HepG2 (cell line): ENCODE measurements around the gene TULP4. TPM values are rescaled to one million over a fixed set of nuclear protein-coding genes. Genes with fewer than 3 reads are reported as not detected.
A peak's percentile ranks its signal among the peaks of the same experiment; 100 is the strongest.

Source experiments
- ATAC-seq: fragments of 200-7000 bp; cut with Tn5 transposase; 3 replicates; pipeline ENCODE4 v1.9.1; 2020; ENCODE audit warnings: mild to moderate bottlenecking, moderate library complexity
- BruUV-seq: library from RNA; stranded (reverse); fragments of 400-500 nt; replicated peaks from 2 replicates; lab custom pipeline; 2021; lab: Mats Ljungman, UMichigan
- CTCF ChIA-PET: fragments of 300-600 bp; formaldehyde crosslinking; extraction: SDS; loops from one replicate; lab custom pipeline; 2021; ENCODE audit warnings: low total read pairs, inconsistent platforms, low intra/inter-chr PET ratio; lab: Yijun Ruan, JAX
- POLR2A ChIA-PET: fragments of 350-600 bp; sonication (Branson Sonifier 250); formaldehyde crosslinking; loops from one replicate; lab custom pipeline; 2020; ENCODE audit warnings: antibody characterized with exemption, inconsistent platforms; lab: Yijun Ruan, JAX
- DNase-seq: peaks from one replicate; pipeline ENCODE4 v3.0.0-alpha.2; 2015; ENCODE audit warnings: low spot score
- FAIRE-seq: peaks from 3 replicates; lab custom pipeline; 2011; peaks lifted over from hg19 to GRCh38; lab: Jason Lieb, UNC
- H2AFZ ChIP-seq: one replicate; pipeline ENCODE4 v1.6.1; 2011; ENCODE audit warnings: low read length, inconsistent platforms
- H3K27ac ChIP-seq: fragments of 300-600 bp; 3 replicates; pipeline ENCODE4 v1.8.0; 2011; ENCODE audit warnings: mixed run types, mild to moderate bottlenecking, mixed read lengths, low read length, inconsistent platforms; ENCODE audit not compliant: insufficient read depth; ENCODE audit errors: extremely low read length
- H3K27me3 ChIP-seq, 2 experiments: fragments of 200-600 bp in 1 of 2; 2 replicates in 1 of 2; 3 replicates in 1 of 2; pipeline versions ENCODE4 v1.6.0 to v1.8.0; 2011; ENCODE audit warnings: low read length in 2 of 2, mild to moderate bottlenecking in 2 of 2, moderate library complexity in 2 of 2, inconsistent platforms in 1 of 2; ENCODE audit not compliant: insufficient read depth in 2 of 2, control insufficient read depth in 1 of 2
- H3K36me3 ChIP-seq, 2 experiments: fragments of 200-600 bp in 1 of 2; replicated peaks in 1 of 2; 2 replicates in 1 of 2; 3 replicates in 1 of 2; pipeline versions ENCODE4 v1.5.1 to v1.8.0; 2011; ENCODE audit warnings: low read length in 2 of 2, inconsistent platforms in 1 of 2; ENCODE audit not compliant: insufficient read depth in 2 of 2, control insufficient read depth in 1 of 2
- H3K4me1 ChIP-seq: 2 replicates; pipeline ENCODE4 v1.5.1; 2012; ENCODE audit warnings: low read length, inconsistent platforms; ENCODE audit not compliant: insufficient read depth
- H3K4me2 ChIP-seq: 2 replicates; pipeline ENCODE4 v1.6.0; 2011; ENCODE audit warnings: low read depth, low read length, inconsistent platforms
- H3K4me3 ChIP-seq, 3 experiments: fragments of 200-600 bp in 1 of 3; sonication (generic), shearing (Covaris generic) in 1 of 3; replicated peaks in 1 of 3; 2 replicates each; pipeline ENCODE4 v1.5.1; 2011 to 2016; ENCODE audit warnings: low read length in 3 of 3, inconsistent platforms in 2 of 3, low read depth in 2 of 3, mild to moderate bottlenecking in 2 of 3, control low read depth in 1 of 3, mixed read lengths in 1 of 3; ENCODE audit not compliant: insufficient read depth in 1 of 3
- H3K79me2 ChIP-seq: one replicate; pipeline ENCODE4 v1.6.1; 2011; ENCODE audit warnings: low read length, inconsistent platforms; ENCODE audit not compliant: insufficient read depth
- H3K9ac ChIP-seq: 2 replicates; pipeline ENCODE4 v1.6.0; 2011; ENCODE audit warnings: mild to moderate bottlenecking, low read depth, low read length, inconsistent platforms; ENCODE audit not compliant: insufficient read depth
- H3K9me3 ChIP-seq: 2 replicates; pipeline ENCODE4 v1.5.1; 2012; ENCODE audit warnings: mild to moderate bottlenecking, low read length
- H4K20me1 ChIP-seq: 2 replicates; pipeline ENCODE4 v1.6.0; 2011; ENCODE audit warnings: inconsistent platforms, mild to moderate bottlenecking, low read length, moderate library complexity; ENCODE audit not compliant: insufficient read depth
- ELF1 ChIP-seq: sonication (generic); formaldehyde crosslinking; IDR thresholded peaks from 2 replicates; pipeline ENCODE4 v1.4.0; 2020; ENCODE audit warnings: missing genetic modification reagents
- GTF3A ChIP-seq: sonication (generic); formaldehyde crosslinking; conservative IDR thresholded peaks from 2 replicates; pipeline ENCODE4 v1.4.0; 2020; ENCODE audit warnings: mild to moderate bottlenecking, missing genetic modification reagents
- HDAC1 ChIP-seq: sonication (generic); formaldehyde crosslinking; IDR thresholded peaks from 2 replicates; pipeline ENCODE4 v1.5.1; 2020; ENCODE audit warnings: mild to moderate bottlenecking, missing genetic modification reagents
- LCORL ChIP-seq, 2 experiments: fragments of 450-650 bp in 1 of 2; sonication (generic) in 1 of 2; formaldehyde crosslinking in 1 of 2; IDR thresholded peaks; 2 replicates each; pipeline versions ENCODE4 v1.5.0 to v1.6.1; 2017 to 2020; ENCODE audit warnings: antibody characterized with exemption in 1 of 2, missing genetic modification reagents in 1 of 2
- NFATC3 ChIP-seq: sonication (generic); formaldehyde crosslinking; IDR thresholded peaks from 2 replicates; pipeline ENCODE4 v1.5.1; 2020; ENCODE audit warnings: mild to moderate bottlenecking, missing genetic modification reagents
- SRF ChIP-seq: IDR thresholded peaks from 2 replicates; pipeline ENCODE4 v1.6.1; 2011; ENCODE audit warnings: mild to moderate bottlenecking, low read depth, low read length, moderate library complexity
- SUZ12 ChIP-seq: fragments of 150-350 bp; IDR thresholded peaks from 2 replicates; pipeline ENCODE4 v1.6.1; 2014; ENCODE audit warnings: low read depth, low read length
- ZEB1 ChIP-seq: IDR thresholded peaks from 2 replicates; pipeline ENCODE4 v1.6.1; 2012; ENCODE audit warnings: mild to moderate bottlenecking, low read depth, inconsistent platforms; ENCODE audit not compliant: insufficient replicate concordance
- ZNF329 ChIP-seq: sonication (generic); formaldehyde crosslinking; IDR thresholded peaks from 2 replicates; pipeline ENCODE4 v1.9.0; 2021; ENCODE audit warnings: low read depth, mild to moderate bottlenecking, missing genetic modification reagents
- ZNF615 ChIP-seq: sonication (generic); formaldehyde crosslinking; IDR thresholded peaks from 2 replicates; pipeline ENCODE4 v1.5.0; 2020; ENCODE audit warnings: mild to moderate bottlenecking, missing genetic modification reagents, borderline replicate concordance
- ZNF788 ChIP-seq: sonication (generic); formaldehyde crosslinking; IDR thresholded peaks from 2 replicates; pipeline ENCODE4 v1.5.0; 2020; ENCODE audit warnings: mild to moderate bottlenecking, missing genetic modification reagents, borderline replicate concordance
- WGBS: methylation state at CpG from one replicate; pipeline ENCODE4 v1.1.6; 2017; ENCODE audit warnings: low lambda C conversion rate; 5-methylcytosine and 5-hydroxymethylcytosine counted together
- in situ Hi-C: cut with HindIII; loops from 2 replicates; pipeline ENCODE4 v1.10.0; 2017; ENCODE audit warnings: low pct_unique_long_range_greater_than_20kb; ENCODE audit not compliant: extremely low pct_ligation_motif_present
- intact Hi-C: fragments of 100-400 bp; cut with micrococcal nuclease; formaldehyde crosslinking; loops from one replicate; pipeline ENCODE4 v1.10.0; 2022; ENCODE audit not compliant: unreplicated experiment
- polyA plus RNA-seq, 8 experiments: library from polyadenylated mRNA; depleted of rRNA in 3 of 8; stranded (reverse) in 7 of 8; unstranded in 1 of 8; fragments of >200 nt; fragmentation: Illumina TruSeq in 4 of 8; extraction: Trizol in 4 of 8; gene quantifications; 2 replicates each; pipeline versions ENCODE4 v1.2.1 to v1.2.3, GENCODE V29; 2011 to 2016; ENCODE audit warnings: low read depth in 4 of 8, missing spikeins in 1 of 8, mixed read lengths in 1 of 8; ENCODE audit not compliant: insufficient read depth in 1 of 8
- total RNA-seq, 5 experiments: library from RNA; depleted of rRNA; stranded (reverse); fragments of >200 nt; fragmentation: Illumina TruSeq; extraction: Trizol; gene quantifications; 2 replicates each; pipeline ENCODE4 v1.2.3, GENCODE V29; 2016; ENCODE audit warnings: low read depth in 1 of 5
- TF ChIP-seq, protein P1 (sequence below): sonication (generic); formaldehyde crosslinking; IDR thresholded peaks from 2 replicates; pipeline ENCODE4 v1.4.0; 2020; ENCODE audit warnings: missing genetic modification reagents
- TF ChIP-seq, protein P2 (sequence below): sonication (generic); formaldehyde crosslinking; IDR thresholded peaks from 2 replicates; pipeline ENCODE4 v1.4.0; 2020; ENCODE audit warnings: mild to moderate bottlenecking, missing genetic modification reagents

The TULP4 gene
- total and polyA plus RNA-seq, 2 of the 13 experiments (the other 11 are each of a cell fraction or from before 2014, with no cell fraction given) = 21.1 to 122 TPM

DNA sequence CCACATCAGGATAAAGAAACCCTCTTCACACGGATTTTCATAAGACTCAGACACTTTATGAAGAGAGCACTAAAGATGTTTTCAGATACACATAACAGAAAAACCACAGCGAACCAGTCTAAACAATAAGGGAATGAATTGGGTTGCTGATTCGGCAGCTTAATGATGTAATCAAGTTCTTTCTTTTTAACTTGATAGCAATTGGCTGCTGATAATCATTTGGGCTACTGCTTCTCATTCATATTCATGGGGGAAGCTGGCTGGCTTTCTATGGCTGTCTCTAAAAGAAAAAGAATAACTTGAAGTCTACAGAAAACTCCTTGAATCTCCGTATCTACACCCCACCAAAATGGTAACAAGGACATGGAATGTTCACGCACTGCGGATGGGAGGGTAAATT is 227.6 kb downstream of the TULP4 start:
- intact Hi-C loops = loop anchor here (5.0 kb wide), 1 partner anchor 32 kb away; no protein-coding TSS in a partner anchor
- Histone ChIP-seq H3K36me3 (peaks cover 0 to 1% of the 10 kb centered on the region in 2 experiments; a peak in 1 of 5 replicates), H3K9ac (no peak overlapping the region), H3K4me1 (peaks cover 66% of the 10 kb centered on the region), H2AFZ (no peak overlapping the region), H3K27me3 (no peaks in the 10 kb centered on the region), H3K9me3 (no peaks in the 10 kb centered on the region), H3K27ac (no peak overlapping the region), H4K20me1 (no peaks in the 10 kb centered on the region), H3K79me2 (no peaks in the 10 kb centered on the region), H3K4me3 (no peak overlapping the region)
- no peak for ATAC-seq
- no peak for FAIRE-seq
- POLR2A ChIA-PET = interaction anchor here (1.2 kb wide), 1 partner anchor 19 kb away, joined by 3 read pairs; no protein-coding TSS in a partner anchor
- in situ Hi-C loops = no loop called here
- CTCF ChIA-PET = no interaction called here
- DNase-seq = no peak
- BruUV-seq = no TSS peak
- 90% methylated on average over 6 of the region's 6 CpGs for WGBS
- TF ChIP-seq HDAC1 (CRISPR knock-in tag) = no peak
- TF ChIP-seq, all 625 proteins: peak for 0
- no peak overlapping the region for H3K4me2 ChIP-seq

DNA sequence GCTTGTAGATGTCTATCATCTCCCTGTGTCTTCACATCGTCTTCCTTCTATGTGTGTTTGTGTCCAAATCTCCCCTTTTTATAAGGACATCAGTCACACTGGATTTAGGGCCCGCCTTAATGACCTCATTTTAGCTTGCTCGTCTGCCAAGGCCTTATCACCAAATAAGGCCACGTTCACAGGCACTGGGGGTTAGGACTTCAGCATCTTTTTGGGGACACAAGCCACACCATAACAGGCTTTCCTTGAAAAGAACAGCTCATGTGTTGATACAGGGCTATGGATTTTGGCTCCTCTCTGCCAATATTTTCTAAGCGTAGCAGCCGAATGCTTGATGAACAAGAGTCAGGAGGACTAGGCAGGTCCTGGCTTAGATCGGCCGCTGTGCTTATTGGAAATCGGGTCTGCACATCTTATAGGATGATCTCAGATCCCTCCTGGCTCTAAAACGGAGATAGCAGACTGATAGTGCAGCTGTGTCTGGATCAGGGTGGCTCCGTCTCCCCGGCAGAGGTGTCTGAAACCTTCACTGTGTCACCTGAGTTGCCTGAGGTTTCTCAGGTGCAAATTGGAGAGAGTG is 231.4 kb downstream of the TULP4 start:
- POLR2A ChIA-PET = interaction anchor here (1.3 to 1.9 kb wide), 3 partner anchors 8 to 14 kb away, joined by 4 to 12 read pairs (median 4); no protein-coding TSS in a partner anchor
- Histone ChIP-seq H3K79me2 (no peaks in the 10 kb centered on the region), H3K4me1 (peaks cover 79% of the 10 kb centered on the region), H4K20me1 (no peaks in the 10 kb centered on the region), H3K9ac (no peak overlapping the region), H3K9me3 (no peaks in the 10 kb centered on the region), H3K36me3 (peaks cover 0 to 1% of the 10 kb centered on the region in 2 experiments; a peak in 2 of 5 replicates), H3K27me3 (no peaks in the 10 kb centered on the region), H3K27ac (peak overlapping the region; percentile 16), H2AFZ (no peak overlapping the region), H3K4me3 (no peak overlapping the region), H3K4me2 (no peak overlapping the region)
- no TSS peak for BruUV-seq
- intact Hi-C loops (no loop called here), in situ Hi-C loops (no loop called here)
- FAIRE-seq (peak; percentile 23), DNase-seq (peak; percentile 38), ATAC-seq (no peak)
- CTCF ChIA-PET = no interaction called here
- WGBS = 76% methylated on average over 12 of the region's 12 CpGs
- TF ChIP-seq NFATC3 (CRISPR knock-in tag) (no peak), ZNF329 (CRISPR knock-in tag) (no peak), LCORL (IDR thresholded peaks at IDR 0.05) (no peak), LCORL (CRISPR knock-in tag; IDR thresholded peaks at IDR 0.05) (0 out of 2 replicates have a peak, but pooled peaks have one; percentile 16), ZEB1 (no peak), ZNF788 (CRISPR knock-in tag) (0 out of 2 replicates have a peak, but pooled peaks have one; percentile 19), GTF3A (0 out of 2 replicates have a peak, but pooled peaks have one; percentile 46), SRF (peak; percentile 69; the same call in 1 of the 2 replicates), ZNF615 (CRISPR knock-in tag) (no peak), SUZ12 (no peak), ELF1 (no peak)
- TF ChIP-seq, protein P1, sequence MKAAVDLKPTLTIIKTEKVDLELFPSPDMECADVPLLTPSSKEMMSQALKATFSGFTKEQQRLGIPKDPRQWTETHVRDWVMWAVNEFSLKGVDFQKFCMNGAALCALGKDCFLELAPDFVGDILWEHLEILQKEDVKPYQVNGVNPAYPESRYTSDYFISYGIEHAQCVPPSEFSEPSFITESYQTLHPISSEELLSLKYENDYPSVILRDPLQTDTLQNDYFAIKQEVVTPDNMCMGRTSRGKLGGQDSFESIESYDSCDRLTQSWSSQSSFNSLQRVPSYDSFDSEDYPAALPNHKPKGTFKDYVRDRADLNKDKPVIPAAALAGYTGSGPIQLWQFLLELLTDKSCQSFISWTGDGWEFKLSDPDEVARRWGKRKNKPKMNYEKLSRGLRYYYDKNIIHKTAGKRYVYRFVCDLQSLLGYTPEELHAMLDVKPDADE (CRISPR knock-in tag) = no peak
- TF ChIP-seq, protein P2, sequence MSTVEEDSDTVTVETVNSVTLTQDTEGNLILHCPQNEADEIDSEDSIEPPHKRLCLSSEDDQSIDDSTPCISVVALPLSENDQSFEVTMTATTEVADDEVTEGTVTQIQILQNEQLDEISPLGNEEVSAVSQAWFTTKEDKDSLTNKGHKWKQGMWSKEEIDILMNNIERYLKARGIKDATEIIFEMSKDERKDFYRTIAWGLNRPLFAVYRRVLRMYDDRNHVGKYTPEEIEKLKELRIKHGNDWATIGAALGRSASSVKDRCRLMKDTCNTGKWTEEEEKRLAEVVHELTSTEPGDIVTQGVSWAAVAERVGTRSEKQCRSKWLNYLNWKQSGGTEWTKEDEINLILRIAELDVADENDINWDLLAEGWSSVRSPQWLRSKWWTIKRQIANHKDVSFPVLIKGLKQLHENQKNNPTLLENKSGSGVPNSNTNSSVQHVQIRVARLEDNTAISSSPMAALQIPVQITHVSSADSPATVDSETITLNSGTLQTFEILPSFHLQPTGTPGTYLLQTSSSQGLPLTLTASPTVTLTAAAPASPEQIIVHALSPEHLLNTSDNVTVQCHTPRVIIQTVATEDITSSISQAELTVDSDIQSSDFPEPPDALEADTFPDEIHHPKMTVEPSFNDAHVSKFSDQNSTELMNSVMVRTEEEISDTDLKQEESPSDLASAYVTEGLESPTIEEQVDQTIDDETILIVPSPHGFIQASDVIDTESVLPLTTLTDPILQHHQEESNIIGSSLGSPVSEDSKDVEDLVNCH (CRISPR knock-in tag) = 0 out of 2 replicates have a peak, but pooled peaks have one; percentile 24
